PC-3 (cell line): ENCODE measurements around the gene PLIN1.

Experiments
- EZH2 ChIP-seq: fragments of 300-600 bp; sonication (generic); IDR thresholded peaks from one replicate; pipeline ENCODE4 v1.6.1; 2017; ENCODE audit warnings: antibody characterized with exemption, mild to moderate bottlenecking, low read length; ENCODE audit not compliant: unreplicated experiment
- EZH2phosphoT487 ChIP-seq: fragments of 300-600 bp; sonication (generic); IDR thresholded peaks from 2 replicates; pipeline ENCODE4 v1.6.1; 2018; ENCODE audit warnings: mild to moderate bottlenecking, antibody characterized with exemption, low read length, borderline replicate concordance
- TF ChIP-seq, protein P1 (sequence below): fragments of 300-600 bp; sonication (generic); conservative IDR thresholded peaks from 2 replicates; pipeline ENCODE4 v1.5.1; 2017; ENCODE audit warnings: antibody characterized with exemption, low read depth, mild to moderate bottlenecking, low read length

DNA sequence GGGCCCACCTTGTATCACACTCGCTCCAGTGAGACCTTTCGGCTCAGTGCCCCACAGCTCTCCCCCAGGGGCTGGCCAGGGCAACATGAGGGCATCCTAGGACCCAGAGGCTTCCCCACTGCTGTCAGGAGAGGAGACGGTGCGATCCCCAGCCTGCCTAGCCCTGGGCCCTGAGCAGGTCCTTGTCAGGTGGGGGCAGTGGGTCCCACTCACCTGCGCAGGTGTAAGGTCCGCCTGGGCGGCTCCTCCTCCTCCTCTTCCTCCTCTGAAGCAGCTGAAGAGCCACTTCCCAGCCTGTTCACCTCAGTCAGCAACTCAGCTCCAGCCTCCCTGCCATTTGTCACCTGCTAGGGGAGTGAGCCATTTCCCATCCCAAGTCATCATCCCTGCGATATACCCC lies 33.5 kb downstream of the PLIN1 start:
- TF ChIP-seq, protein P1, sequence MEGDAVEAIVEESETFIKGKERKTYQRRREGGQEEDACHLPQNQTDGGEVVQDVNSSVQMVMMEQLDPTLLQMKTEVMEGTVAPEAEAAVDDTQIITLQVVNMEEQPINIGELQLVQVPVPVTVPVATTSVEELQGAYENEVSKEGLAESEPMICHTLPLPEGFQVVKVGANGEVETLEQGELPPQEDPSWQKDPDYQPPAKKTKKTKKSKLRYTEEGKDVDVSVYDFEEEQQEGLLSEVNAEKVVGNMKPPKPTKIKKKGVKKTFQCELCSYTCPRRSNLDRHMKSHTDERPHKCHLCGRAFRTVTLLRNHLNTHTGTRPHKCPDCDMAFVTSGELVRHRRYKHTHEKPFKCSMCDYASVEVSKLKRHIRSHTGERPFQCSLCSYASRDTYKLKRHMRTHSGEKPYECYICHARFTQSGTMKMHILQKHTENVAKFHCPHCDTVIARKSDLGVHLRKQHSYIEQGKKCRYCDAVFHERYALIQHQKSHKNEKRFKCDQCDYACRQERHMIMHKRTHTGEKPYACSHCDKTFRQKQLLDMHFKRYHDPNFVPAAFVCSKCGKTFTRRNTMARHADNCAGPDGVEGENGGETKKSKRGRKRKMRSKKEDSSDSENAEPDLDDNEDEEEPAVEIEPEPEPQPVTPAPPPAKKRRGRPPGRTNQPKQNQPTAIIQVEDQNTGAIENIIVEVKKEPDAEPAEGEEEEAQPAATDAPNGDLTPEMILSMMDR: no peak
- TF ChIP-seq EZH2phosphoT487: no peak
- TF ChIP-seq EZH2: no peak
